Body of pancreas (tissue), 4 donors: Measurements from ENCODE around the gene UNC93A.

Source experiments
- CTCF ChIP-seq, 7 experiments: fragments of 450-650 bp in 4 of 7; fragments of 200-600 bp in 3 of 7; sonication (generic) in 3 of 7; IDR thresholded peaks; one replicate each; pipeline ENCODE4 v1.5.1; 2016 to 2019; ENCODE audit warnings: antibody characterized with exemption in 7 of 7
- POLR2A ChIP-seq, 3 donors: fragments of 450-650 bp; IDR thresholded peaks; one replicate each; pipeline ENCODE4 v1.6.1; 2016; ENCODE audit warnings: antibody characterized with exemption in 3 of 3, mild to moderate bottlenecking in 2 of 3

- TF ChIP-seq POLR2A (IDR thresholded peaks at IDR 0.05), result no peak
- TF ChIP-seq CTCF (IDR thresholded peaks at IDR 0.05), result no peak
Observed at GRCh38 chr6:167294241-167294640, 3.1 kb downstream of the UNC93A start.
